Measurements from ENCODE around the gene SLC38A11. TPM values are rescaled to one million over a fixed set of nuclear protein-coding genes. Genes with fewer than 3 reads are reported as not detected.
"Not testable (repeated sequence)": the region's sequence is repeated elsewhere in the genome, so short reads cannot be mapped to it uniquely, and the experiment has no call there.

The SLC38A11 gene
- total RNA-seq, 4 donors from 2014 or later: 2.4 to 12.0 (median 3.3) TPM; not detected in 1

DNA sequence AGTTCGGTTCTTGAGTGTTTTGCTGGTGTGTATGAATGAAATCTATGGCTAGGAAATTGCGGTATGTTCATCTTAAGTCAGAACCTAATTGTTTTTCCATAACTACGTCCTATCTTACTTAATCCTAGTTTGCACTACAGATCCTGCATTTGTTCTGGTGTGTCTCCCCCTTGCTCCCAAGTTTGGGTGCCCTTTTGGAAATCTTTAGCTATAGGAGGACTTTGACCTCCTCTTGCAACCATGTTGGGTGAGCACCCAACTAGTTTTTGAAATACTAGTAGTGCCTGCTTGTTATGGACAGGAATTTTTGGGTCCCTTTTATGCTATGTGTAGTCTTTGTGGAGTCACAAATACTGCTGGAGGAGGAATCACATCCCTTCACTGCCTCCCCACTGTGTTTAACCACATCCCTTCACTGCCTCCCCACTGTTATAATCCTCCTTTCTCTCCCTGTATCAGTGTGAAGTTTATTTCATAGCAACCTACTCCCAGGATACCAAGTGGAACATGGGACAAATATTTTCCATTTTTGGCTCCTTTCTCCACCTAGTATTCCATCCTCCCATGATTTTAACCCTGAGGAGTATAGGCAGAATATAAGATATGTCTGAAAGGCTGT lies 87.4 kb downstream of the SLC38A11 start:
- WGBS, 2 donors (ENCODE audit: low coverage in 1 of 2): 44 to 59% methylated on average over 2 to 3 of the region's 3 CpGs
- Histone ChIP-seq H3K27ac (no peak overlapping the region), H3K4me3 (no peak overlapping the region), H3K9me3 (no peaks in the 10 kb centered on the region), H3K27me3 (no peaks in the 10 kb centered on the region), H3K4me1 (peaks cover 0 to 4% (median 0%) of the 10 kb centered on the region in 4 donors), H3K36me3 (no peaks in the 10 kb centered on the region)
- no peak for DNase-seq
- no peak for TF ChIP-seq EP300 (IDR thresholded peaks at IDR 0.05; ENCODE audit: low read depth)
- in situ Hi-C loops (cut with MboI; ENCODE audit: low pct_ligation_motif_present in 1 of 4, low pct_unique_long_range_greater_than_20kb in 1 of 4, low sequenced_read_pairs in 3 of 4): no loop called here
- intact Hi-C loops (cut with DNase I; ENCODE audit: low total_unique reads): no loop called here

DNA sequence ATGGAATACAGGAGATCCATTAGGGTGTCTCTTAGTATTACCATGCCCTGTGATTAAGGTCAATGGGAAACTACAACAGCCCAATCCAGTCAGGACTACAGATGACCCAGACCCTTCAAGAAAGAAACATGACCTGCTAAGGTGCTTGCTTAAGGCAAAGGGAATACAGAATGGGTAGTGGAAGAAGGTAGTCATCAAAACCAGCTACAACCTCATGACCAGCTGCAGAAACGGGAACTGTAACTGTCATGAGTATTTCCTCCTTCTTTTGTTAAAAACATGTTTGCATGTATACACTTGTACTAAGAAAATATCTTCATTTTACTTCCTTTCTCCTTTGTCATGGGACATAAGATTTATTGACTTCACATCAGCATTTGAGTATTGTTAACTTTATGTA lies 88.9 kb downstream of the SLC38A11 start:
- intact Hi-C loops (cut with DNase I; ENCODE audit: low total_unique reads); H3K4me3 ChIP-seq; in situ Hi-C loops (cut with MboI; ENCODE audit: low pct_ligation_motif_present in 1 of 4, low pct_unique_long_range_greater_than_20kb in 1 of 4, low sequenced_read_pairs in 3 of 4); H3K27me3 ChIP-seq; H3K36me3 ChIP-seq; H3K4me1 ChIP-seq; H3K9me3 ChIP-seq; H3K27ac ChIP-seq; DNase-seq: not testable (repeated sequence)
- 67 to 68% methylated on average over 1 of the region's 1 CpG for WGBS, 2 donors (ENCODE audit: low coverage in 1 of 2)

DNA sequence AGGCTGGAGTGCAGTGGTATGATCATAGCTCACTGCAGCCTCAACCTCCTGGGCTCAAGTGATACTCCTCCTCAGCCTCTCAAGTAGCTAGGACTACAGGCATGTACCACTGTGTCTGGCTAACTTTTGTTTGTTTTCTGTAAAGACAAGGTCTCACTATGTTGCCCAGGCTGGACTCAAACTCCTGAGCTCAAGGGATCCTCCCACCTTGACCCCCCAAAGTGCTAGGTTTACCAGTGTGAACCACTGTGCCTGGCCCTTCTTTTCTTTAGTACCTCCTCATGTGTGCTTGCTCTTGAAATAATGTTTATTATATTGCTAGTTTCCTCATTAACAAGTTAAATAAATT lies 94.7 kb downstream of the SLC38A11 start:
- in situ Hi-C loops (cut with MboI; ENCODE audit: low pct_ligation_motif_present in 1 of 4, low pct_unique_long_range_greater_than_20kb in 1 of 4, low sequenced_read_pairs in 3 of 4): no loop called here
- Histone ChIP-seq H3K4me3 (no peak overlapping the region), H3K27me3 (no peaks in the 10 kb centered on the region), H3K27ac (no peak overlapping the region), H3K36me3 (no peaks in the 10 kb centered on the region), H3K9me3 (no peaks in the 10 kb centered on the region), H3K4me1 (no peaks in the 10 kb centered on the region)
- DNase-seq: no peak
- no peak for TF ChIP-seq EP300 (IDR thresholded peaks at IDR 0.05; ENCODE audit: low read depth)
- TF ChIP-seq, protein P1, sequence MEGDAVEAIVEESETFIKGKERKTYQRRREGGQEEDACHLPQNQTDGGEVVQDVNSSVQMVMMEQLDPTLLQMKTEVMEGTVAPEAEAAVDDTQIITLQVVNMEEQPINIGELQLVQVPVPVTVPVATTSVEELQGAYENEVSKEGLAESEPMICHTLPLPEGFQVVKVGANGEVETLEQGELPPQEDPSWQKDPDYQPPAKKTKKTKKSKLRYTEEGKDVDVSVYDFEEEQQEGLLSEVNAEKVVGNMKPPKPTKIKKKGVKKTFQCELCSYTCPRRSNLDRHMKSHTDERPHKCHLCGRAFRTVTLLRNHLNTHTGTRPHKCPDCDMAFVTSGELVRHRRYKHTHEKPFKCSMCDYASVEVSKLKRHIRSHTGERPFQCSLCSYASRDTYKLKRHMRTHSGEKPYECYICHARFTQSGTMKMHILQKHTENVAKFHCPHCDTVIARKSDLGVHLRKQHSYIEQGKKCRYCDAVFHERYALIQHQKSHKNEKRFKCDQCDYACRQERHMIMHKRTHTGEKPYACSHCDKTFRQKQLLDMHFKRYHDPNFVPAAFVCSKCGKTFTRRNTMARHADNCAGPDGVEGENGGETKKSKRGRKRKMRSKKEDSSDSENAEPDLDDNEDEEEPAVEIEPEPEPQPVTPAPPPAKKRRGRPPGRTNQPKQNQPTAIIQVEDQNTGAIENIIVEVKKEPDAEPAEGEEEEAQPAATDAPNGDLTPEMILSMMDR (IDR thresholded peaks at IDR 0.05): no peak
- no peak for TF ChIP-seq POLR2A (IDR thresholded peaks at IDR 0.05)
- intact Hi-C loops (cut with DNase I; ENCODE audit: low total_unique reads): no loop called here

DNA sequence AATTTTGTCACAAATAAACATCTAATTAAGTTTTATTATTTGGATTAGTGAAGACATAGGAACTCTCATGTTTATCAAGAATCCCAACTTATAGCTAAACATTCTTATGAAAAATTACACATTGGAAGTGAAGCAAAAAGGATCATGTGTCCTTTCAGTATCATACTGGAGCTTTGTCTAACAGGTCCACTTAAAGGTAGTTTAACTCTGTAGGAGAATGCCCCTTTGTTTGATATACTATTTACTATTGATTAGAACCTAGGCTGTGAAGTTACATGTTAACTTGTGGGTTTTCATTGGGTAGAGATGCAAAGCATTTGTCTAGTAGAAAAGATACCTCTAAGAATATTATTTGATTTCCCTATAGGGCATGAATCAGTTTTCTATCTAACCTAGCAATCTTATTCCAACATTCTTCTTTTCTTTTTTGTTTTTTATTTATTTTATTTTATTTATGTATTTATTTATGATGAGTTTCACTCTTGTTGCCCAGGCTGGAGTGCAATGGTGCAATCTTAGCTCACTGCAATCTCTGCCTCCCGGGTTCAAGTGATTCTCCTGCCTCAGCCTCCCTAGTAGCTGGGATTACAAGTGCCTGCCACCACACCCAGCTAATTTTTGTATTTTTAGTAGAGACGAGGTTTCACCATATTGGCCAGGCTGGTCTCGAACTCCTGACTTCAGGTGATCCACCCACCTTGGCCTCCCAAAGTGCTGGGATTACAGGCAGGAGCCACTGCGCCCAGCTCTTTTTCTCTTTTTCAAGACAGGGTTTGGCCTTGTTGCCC lies 95.2 kb downstream of the SLC38A11 start:
- DNase-seq; H3K27me3 ChIP-seq; H3K27ac ChIP-seq; H3K4me3 ChIP-seq; H3K36me3 ChIP-seq; H3K9me3 ChIP-seq; intact Hi-C loops (cut with DNase I; ENCODE audit: low total_unique reads); H3K4me1 ChIP-seq; in situ Hi-C loops (cut with MboI; ENCODE audit: low pct_ligation_motif_present in 1 of 4, low pct_unique_long_range_greater_than_20kb in 1 of 4, low sequenced_read_pairs in 3 of 4): not testable (repeated sequence)
- WGBS, 2 donors (ENCODE audit: low coverage in 1 of 2): 94% methylated on average over 4 of the region's 4 CpGs; no CpG with 5 or more reads in 1 of the 2 donors

DNA sequence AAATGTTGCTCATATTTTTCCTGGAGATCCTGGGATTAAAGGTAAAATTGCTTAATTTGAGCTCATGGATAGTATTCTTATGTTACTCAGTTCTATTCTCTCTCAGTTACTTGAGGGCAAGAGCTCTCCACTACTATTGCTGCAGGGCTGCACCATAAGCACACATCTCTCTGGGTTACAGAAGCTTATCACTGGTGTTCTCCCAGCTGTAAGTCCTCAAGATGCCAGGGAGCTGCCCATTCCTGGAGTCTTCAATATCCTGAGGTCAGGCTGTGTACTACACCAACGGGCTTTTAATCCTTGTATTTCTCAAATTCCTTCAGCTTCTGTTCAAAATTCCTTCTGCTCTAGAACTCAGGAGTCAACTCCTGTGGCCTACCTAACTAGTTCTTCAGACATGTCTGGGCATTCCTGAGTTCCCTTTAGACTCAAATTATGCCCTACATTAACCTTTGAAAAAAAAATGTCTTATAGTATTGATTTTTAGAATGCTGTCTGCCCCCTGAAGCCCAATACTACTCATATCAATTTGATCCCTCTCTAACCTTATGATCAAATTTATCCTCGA lies 96.0 kb downstream of the SLC38A11 start:
- 67 to 84% methylated on average over 2 of the region's 2 CpGs for WGBS, 2 donors (ENCODE audit: low coverage in 1 of 2)
- H3K36me3 ChIP-seq: no peaks in the 10 kb centered on the region

More for the DNA sequence above, 96.0 kb downstream of the SLC38A11 start:
- no peak for DNase-seq
- Histone ChIP-seq H3K4me1 (no peaks in the 10 kb centered on the region), H3K27ac (no peak overlapping the region), H3K27me3 (no peaks in the 10 kb centered on the region), H3K9me3 (no peaks in the 10 kb centered on the region), H3K4me3 (no peak overlapping the region)
- TF ChIP-seq EP300 (IDR thresholded peaks at IDR 0.05; ENCODE audit: low read depth) (no peak), POLR2A (IDR thresholded peaks at IDR 0.05) (no peak), POLR2AphosphoS5 (IDR thresholded peaks at IDR 0.05) (no peak)
- TF ChIP-seq, protein P1 (IDR thresholded peaks at IDR 0.05): no peak
- intact Hi-C loops (cut with DNase I; ENCODE audit: low total_unique reads): no loop called here
- in situ Hi-C loops (cut with MboI; ENCODE audit: low pct_ligation_motif_present in 1 of 4, low pct_unique_long_range_greater_than_20kb in 1 of 4, low sequenced_read_pairs in 3 of 4): no loop called here
